ENCODE results near the gene RAI1.

Gene RAI1

DNA sequence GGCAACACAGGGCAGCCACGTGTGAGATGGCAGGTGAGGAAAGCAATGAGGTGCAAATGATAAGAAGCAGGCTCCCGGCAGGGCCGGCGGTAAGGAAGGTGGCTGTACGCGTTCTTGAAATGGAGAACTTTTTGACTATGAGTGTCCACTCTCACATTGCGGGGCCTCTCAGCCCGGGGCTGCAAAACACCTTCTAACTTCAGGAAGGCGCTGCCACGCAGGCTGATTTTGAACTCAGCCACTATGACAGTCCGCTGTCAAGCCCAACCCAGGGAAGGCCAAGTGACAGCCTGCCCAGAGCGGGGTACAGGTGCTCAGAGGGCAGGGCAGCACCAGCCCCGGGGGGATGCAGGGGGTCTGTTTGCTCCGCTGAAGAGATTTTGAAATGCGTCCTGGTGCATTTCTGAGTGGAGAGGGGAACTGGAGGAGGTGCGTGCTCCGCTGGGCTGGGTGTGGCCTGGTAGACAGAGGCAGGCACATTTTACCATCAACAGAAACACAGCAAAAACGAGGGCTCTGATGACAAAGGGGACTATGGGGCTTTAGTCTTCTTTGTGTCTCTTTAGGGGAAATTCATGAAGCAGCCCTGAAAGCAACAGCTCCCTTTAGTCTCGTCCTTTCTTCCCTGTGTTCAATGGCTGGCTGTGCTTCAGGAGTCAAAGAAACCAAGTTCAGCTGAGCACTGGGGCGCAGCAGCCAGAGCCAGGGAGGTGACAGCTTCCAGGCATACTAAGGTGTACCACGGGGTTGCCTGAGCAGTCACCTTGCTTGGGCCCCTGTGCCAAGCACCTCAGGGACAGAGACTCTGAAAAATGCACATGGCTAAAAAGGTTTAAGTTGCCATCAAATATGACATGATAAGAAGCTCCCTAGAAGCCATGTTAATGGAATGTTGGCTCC lies 170.1 kb downstream of the RAI1 start:
- DNase-seq = no peak

DNA sequence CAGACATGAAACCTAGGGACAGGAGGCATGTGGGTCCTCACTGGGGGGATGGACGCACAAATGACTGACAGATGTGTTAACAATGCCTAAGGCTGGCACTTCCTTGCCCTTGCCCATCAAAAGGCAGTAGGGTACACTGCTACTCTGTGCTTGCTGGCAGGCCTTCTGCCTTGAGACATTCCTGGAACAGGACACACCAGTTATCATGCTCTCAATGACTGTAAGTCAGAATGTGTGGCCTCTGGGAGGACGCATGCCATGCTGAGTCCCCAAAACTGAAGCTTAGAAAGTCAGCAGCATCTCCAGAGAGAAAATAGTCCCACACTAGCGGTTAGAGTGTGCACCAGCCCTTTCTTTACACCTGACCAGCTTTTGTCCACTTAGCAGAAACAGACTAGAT lies 171.7 kb downstream of the RAI1 start:
- DNase-seq = no peak

DNA sequence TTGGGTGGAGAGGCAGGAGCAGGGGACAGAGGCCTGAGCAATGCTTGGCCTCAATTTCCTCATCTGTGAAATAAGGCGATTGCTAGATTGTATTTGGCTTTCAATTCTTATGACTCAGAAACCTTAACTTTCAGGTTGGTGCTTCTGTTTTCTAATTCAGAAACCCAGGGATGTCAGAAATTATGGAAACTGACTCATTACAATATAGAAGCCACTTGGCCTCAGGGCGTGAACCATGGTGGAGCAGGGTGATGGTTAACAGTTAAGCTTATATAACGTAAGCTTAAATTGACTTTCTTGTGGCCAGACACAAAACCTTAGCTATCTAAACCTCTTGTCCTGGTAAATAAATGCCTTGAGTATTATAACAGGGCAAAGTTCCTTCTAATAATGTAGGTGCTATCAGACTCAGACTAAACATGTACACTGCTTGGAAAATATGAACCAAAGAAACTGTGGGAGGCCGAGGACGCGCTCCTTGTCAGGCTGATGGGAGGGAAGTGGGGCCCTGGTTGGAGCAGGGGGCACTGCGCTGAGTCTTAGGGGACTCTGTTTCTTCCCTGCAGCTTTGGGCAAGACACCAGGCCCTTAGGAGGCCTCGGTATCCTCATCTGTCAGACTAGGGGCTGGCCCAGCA lies 172.7 kb downstream of the RAI1 start:
- no peak for DNase-seq

DNA sequence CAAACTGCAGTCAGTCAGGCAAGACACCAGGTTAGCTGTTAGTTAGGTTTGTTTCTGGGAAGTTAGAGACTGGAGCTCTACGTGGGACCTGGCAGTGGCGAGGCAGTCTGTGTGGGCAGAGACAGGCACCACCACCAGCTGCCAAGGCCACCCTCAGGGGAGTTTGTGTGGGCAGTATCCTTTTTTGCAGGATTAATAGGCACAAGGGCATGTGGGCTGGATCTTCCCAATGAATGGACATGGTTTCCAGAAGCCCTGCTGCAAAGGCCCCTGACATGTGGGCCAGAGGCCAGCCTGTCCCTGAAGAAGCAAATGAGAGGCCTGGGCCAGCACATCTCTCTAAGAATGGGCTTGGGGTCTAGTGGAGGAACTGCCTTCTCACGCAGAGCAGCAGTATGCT lies 174.7 kb downstream of the RAI1 start:
- DNase-seq = no peak

DNA sequence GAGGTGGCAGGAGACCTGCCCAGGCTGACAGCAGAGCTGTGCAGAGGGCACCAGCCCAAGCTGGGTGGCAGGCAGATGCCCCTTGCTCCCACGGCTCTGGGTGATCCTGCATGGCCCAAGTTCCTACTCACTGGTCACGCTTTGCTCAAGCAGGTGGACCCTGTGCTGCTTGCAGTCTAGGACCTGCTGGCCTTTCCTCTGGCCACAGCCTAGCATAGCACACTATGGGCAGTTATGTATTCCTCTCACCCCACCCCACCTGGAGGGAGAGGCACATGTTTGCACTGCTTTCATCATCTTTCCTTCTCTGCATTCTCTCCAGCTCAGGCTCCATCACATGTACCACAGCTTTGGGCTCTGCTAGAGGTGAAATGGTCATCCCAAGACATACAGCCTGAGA lies 175.1 kb downstream of the RAI1 start:
- DNase-seq = no peak

DNA sequence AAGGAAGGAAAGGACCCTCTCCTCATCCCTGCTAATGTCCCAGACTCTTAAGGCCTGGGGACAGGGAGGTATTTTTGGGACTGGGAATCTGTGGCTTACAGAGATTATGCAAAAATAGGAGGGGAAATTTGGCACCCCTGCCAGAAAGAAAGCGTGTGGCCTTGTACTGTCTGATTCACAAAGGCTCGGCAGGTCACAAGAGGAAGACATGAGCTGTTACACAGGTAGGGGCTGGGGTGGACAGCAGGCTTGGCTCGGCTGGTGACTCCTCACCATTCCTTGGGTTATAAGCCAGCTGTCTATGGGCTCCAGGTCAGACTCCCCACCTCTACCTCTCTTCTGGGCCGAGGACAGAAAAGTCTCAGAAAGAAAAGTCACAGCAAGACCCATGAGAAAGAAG lies 176.2 kb downstream of the RAI1 start:
- no peak for DNase-seq

DNA sequence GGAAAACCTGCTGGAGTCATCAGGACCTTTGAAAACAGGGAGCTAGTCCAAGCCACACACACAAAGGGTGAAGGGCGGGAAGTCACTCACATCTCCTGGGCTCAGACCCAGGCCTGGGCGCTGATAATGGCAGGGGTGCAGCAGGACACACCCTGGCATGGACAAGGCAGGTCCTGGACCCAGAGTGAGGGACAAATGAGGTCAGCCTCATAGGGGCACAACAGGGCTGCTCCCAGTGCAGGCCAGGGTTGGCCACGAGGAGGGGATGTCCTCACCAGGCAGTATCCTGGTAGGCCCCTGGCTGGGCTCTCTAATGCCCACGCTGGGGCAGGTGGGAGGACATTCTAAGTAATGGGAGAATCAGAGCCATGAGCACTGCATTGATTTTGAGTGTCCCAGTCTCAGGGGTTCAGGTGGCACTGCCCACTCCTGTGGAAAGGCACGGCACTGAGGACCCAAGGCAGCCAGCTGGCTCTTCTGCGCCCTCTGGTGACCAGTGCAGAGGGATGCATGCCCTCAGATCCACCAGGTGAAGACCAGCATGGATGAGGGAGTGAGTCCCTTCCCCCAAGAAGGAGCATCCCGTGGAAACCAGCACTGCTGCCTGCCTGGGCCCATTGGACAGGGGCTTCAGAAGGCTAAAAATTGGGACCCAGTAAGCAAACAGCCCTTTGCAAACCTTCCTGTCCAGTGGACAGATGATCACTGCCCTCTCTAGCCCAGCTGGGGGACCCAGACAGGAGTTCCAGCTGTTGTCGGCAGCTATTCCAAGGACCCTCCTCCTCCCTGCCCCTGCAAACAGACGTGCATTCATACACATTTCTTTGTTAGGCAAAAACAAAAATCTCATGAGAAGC lies 178.9 kb downstream of the RAI1 start:
- peak; percentile 70 to 73 for DNase-seq

DNA sequence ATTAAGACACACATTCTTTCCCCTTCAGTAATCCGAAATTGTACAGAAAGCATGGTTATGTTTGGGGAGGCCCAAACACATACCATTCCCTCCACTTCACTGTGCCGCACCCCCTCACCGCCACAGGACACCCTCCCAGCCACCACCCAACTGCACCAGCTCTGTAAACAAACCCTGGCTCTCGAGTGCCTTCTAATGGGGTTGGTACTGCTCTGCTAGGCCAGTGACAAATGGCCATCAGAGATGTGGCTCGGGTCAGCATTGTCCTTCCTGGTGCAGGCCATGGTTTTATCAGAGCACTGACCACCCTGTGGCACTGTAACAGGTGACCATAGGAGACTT lies 179.5 kb downstream of the RAI1 start:
- DNase-seq = no peak

Data from activated CD4-positive, alpha-beta T cell treated with anti-CD3 and anti-CD28 coated beads for 4 hours (primary cell).